ENCODE results near the gene RGCC. TPM values are rescaled to one million over a fixed set of nuclear protein-coding genes. Genes with fewer than 3 reads are reported as not detected.

RGCC gene
- total and polyA plus RNA-seq, 2 of the 4 experiments (the other 2 are of a cell fraction) = 7.5 to 7.6 TPM

DNA sequence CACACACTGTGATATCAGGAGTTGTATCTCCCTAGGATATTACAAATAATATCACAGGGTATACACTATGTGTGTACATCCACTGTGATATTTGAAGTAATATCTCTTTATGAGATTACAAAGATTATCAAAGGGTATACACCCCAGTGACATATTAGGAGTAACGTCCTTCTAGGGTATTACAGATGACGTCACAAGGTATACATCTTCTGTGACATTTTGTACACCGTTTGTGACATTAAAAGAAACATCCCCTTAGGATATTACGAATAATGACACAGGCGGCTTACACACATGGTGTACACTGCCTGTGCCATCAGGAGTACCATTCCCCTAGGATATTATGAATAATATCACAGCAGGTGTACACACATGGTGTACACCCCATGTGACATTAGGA is 13.4 kb upstream of the RGCC start:
- DNase-seq (no peak), ATAC-seq (ENCODE audit: low read depth) (no peak)
- H4K5ac ChIP-seq (ENCODE audit: low read depth, low read length) = no peak overlapping the region
- no peaks in the 10 kb centered on the region for H3K36me3 ChIP-seq (ENCODE audit: control insufficient read depth, insufficient read depth, low read length)
- dilution Hi-C loops (cut with HindIII; ENCODE audit: low sequenced_read_pairs, unreplicated experiment) (no loop called here), in situ Hi-C loops (cut with MboI; ENCODE audit: low sequenced_read_pairs) (no loop called here), intact Hi-C loops (cut with micrococcal nuclease) (no loop called here)
- no peaks in the 10 kb centered on the region for H3K9me3 ChIP-seq (ENCODE audit: control insufficient read depth, insufficient read depth, low read length)
- TF ChIP-seq NFE2L2 (IDR thresholded peaks at IDR 0.05; ENCODE audit: low read depth, low read length) = no peak
- ChIA-PET POLR2A (ENCODE audit: unreplicated experiment) (no interaction called here), CTCF (no interaction called here)
- no peak overlapping the region for H2AK5ac ChIP-seq (ENCODE audit: low read depth, low read length)
- no peak overlapping the region for H3K4me2 ChIP-seq (ENCODE audit: low read depth, low read length)
- no peak overlapping the region for H2AK9ac ChIP-seq (replicated peaks; ENCODE audit: low read depth, low read length, poor library complexity)
- H3K79me1 ChIP-seq (ENCODE audit: low read depth in 1 of 2, low read length in 2 of 2) = no peaks in the 10 kb centered on the region
- no peaks in the 10 kb centered on the region for H4K20me1 ChIP-seq (ENCODE audit: insufficient read depth, low read length)
- no peak overlapping the region for H3K9ac ChIP-seq (ENCODE audit: low read depth, low read length)
- H3K4me3 ChIP-seq (ENCODE audit: insufficient read depth, low read depth, low read length) = no peak overlapping the region
- no TSS peak for BruUV-seq (replicated peaks)
- H3K4ac ChIP-seq (ENCODE audit: low read depth, low read length) = no peak overlapping the region
- H2AFZ ChIP-seq (replicated peaks; ENCODE audit: low read length, poor library complexity) = no peak overlapping the region
- no peak overlapping the region for H3K56ac ChIP-seq (ENCODE audit: extremely low read depth, insufficient read depth, low read length)
- 0 out of 2 replicates have a peak, but pooled peaks cover 3% of the 10 kb centered on the region for H3K27me3 ChIP-seq (ENCODE audit: control insufficient read depth, insufficient read depth, low read length)
- no peaks in the 10 kb centered on the region for H3K4me1 ChIP-seq (ENCODE audit: control insufficient read depth, insufficient read depth, low read length)
- no peak overlapping the region for H2BK20ac ChIP-seq (ENCODE audit: low read depth, low read length)
- H3K9me1 ChIP-seq (ENCODE audit: insufficient read depth, low read length) = no peaks in the 10 kb centered on the region
- no peak overlapping the region for H2BK120ac ChIP-seq (ENCODE audit: low read depth, low read length)
- H4K8ac ChIP-seq (ENCODE audit: low read depth in 2 of 2, low read length in 2 of 2) = no peak overlapping the region
- H3K14ac ChIP-seq (replicated peaks; ENCODE audit: low read depth, low read length) = no peak overlapping the region
- no peak overlapping the region for H3K23ac ChIP-seq (ENCODE audit: low read depth, low read length)
- H3K18ac ChIP-seq (ENCODE audit: low read depth, low read length) = no peak overlapping the region
- no peak overlapping the region for H3K27ac ChIP-seq (ENCODE audit: insufficient read depth, low read length)
- H2BK5ac ChIP-seq (ENCODE audit: low read depth, low read length, poor library complexity, severe bottlenecking) = no peak overlapping the region
- no peak overlapping the region for H2BK15ac ChIP-seq (ENCODE audit: low read depth, low read length)
- no peak overlapping the region for H4K91ac ChIP-seq (ENCODE audit: insufficient read depth, low read depth, low read length)
- 67% methylated on average over 1 of the region's 5 CpGs; no CpG with 5 or more reads in 1 of the 2 experiments for WGBS, 2 experiments (ENCODE audit: extremely low coverage in 2 of 2, insufficient read length in 1 of 2)
